ENCODE measurements around the gene PTGER1. TPM values are rescaled to one million over a fixed set of nuclear protein-coding genes. Genes with fewer than 3 reads are reported as not detected.

The PTGER1 gene
- total and polyA plus RNA-seq, 9 of the 15 experiments (the other 6 are each of a cell fraction or from before 2014, with no cell fraction given) = 0.06 to 0.36 (median 0.31) TPM; not detected in 5

- no peak for TF ChIP-seq HMGXB4 (CRISPR knock-in tag; IDR thresholded peaks at IDR 0.05)
These were observed 7.3 kb downstream of the PTGER1 start (continued) for GRCh38 chr19:14467816-14468215.

- Histone ChIP-seq H3K27me3 (ENCODE audit: control insufficient read depth in 2 of 2, insufficient read depth in 2 of 2, low read length in 2 of 2) (no peaks in the 10 kb centered on the region), H3K9me1 (ENCODE audit: control insufficient read depth, insufficient read depth, low read length) (no peaks in the 10 kb centered on the region), H3K9me3 (replicated peaks; ENCODE audit: control insufficient read depth, insufficient read depth, low read depth, low read length) (no peaks in the 10 kb centered on the region), H3K4me1 (replicated peaks in 1 of 2; ENCODE audit: control insufficient read depth in 2 of 2, insufficient read depth in 2 of 2, low read length in 2 of 2) (peaks cover 4 to 31% of the 10 kb centered on the region in 2 experiments), H3K27ac (ENCODE audit: extremely low read depth, low read depth, low read length) (no peak overlapping the region), H3K4me2 (ENCODE audit: insufficient read depth, low read length) (no peak overlapping the region), H2AFZ (ENCODE audit: low read depth, low read length) (no peak overlapping the region), H3K79me2 (ENCODE audit: control insufficient read depth, insufficient read depth, low read length) (no peaks in the 10 kb centered on the region), H3K9ac (ENCODE audit: insufficient read depth in 1 of 2, low read depth in 2 of 2, low read length in 2 of 2) (no peak overlapping the region), H3K4me3 (no peak overlapping the region), H4K20me1 (replicated peaks; ENCODE audit: control insufficient read depth, insufficient read depth, low read length) (no peaks in the 10 kb centered on the region), H3K36me3 (ENCODE audit: control insufficient read depth, insufficient read depth, low read length) (peaks cover 83% of the 10 kb centered on the region; the same call in 2 of the 3 replicates)
- intact Hi-C loops (cut with micrococcal nuclease) (loop anchor here (5.0 kb wide), 1 partner anchor 35 kb away; the partner anchor contains the start of gene PKN1), in situ Hi-C loops (cut with MboI) (no loop called here)
- TF ChIP-seq POLR2G (IDR thresholded peaks at IDR 0.05; ENCODE audit: low read depth, low read length) (0 out of 2 replicates have a peak, but pooled peaks have one; percentile 26), MTA3 (IDR thresholded peaks at IDR 0.05; ENCODE audit: borderline replicate concordance) (no peak)
- ATAC-seq = no peak
- BruUV-seq (replicated peaks) = no TSS peak
- no peak for DNase-seq (ENCODE audit: extremely low read depth in 1 of 4, low spot score in 3 of 4)
- CTCF ChIA-PET (ENCODE audit: low intra/inter-chr PET ratio) = interaction anchor here (0.9 kb wide), 1 partner anchor 36 kb away, joined by 3 read pairs; no protein-coding TSS in a partner anchor
- POLR2A ChIA-PET = interaction anchor here (0.5 to 2.6 kb wide), 4 partner anchors 9 to 56 kb away, joined by 3 to 9 read pairs (median 4); no protein-coding TSS in a partner anchor
- WGBS (ENCODE audit: insufficient coverage, low coverage, missing lambda C conversion rate) = 91% methylated on average over 10 of the region's 12 CpGs
- FAIRE-seq = no peak
These were observed 7.8 kb downstream of the PTGER1 start for GRCh38 chr19:14467391-14467790.
